NCI-H526 (cell line): ENCODE results near the gene INSIG1.

Experiments used
- DNase-seq, 2 experiments: peaks; one replicate each; lab custom pipeline; 2025; lab: John Stamatoyannopoulos, UW

Gene INSIG1

GRCh38 chr7:155349601-155350331, 52.1 kb downstream of the INSIG1 start:
- peak; percentile 26 to 67 for DNase-seq

- no peak for DNase-seq
Measured at GRCh38 chr7:155351120-155351870, 53.6 kb downstream of the INSIG1 start.

- DNase-seq = no peak
Measured at GRCh38 chr7:155352076-155352752, 54.5 kb downstream of the INSIG1 start.

- DNase-seq = no peak
Measured at GRCh38 chr7:155352753-155353115, 55.1 kb downstream of the INSIG1 start.

- DNase-seq = no peak
Measured at GRCh38 chr7:155353256-155353897, 55.7 kb downstream of the INSIG1 start.

GRCh38 chr7:155354371-155355048, 56.8 kb downstream of the INSIG1 start:
- DNase-seq = no peak

- no peak for DNase-seq
Measured at GRCh38 chr7:155355176-155355575, 57.5 kb downstream of the INSIG1 start.

- DNase-seq = no peak
Measured at GRCh38 chr7:155355745-155356144, 58.1 kb downstream of the INSIG1 start.

GRCh38 chr7:155356323-155357105, 58.8 kb downstream of the INSIG1 start:
- DNase-seq = peak; percentile 43 to 85

- DNase-seq = no peak
Measured at GRCh38 chr7:155357573-155358041, 59.9 kb downstream of the INSIG1 start.

GRCh38 chr7:155358066-155358947, 60.6 kb downstream of the INSIG1 start:
- DNase-seq = no peak

GRCh38 chr7:155358948-155359712, 61.5 kb downstream of the INSIG1 start:
- no peak for DNase-seq
